GM10266 (cell line): ENCODE data around the gene TREML2.

Source experiments
- DNase-seq: peaks from one replicate; pipeline ENCODE4 v3.0.0; 2012; ENCODE audit errors: extremely low spot score
- CTCF ChIP-seq: IDR thresholded peaks from 2 replicates; pipeline ENCODE4 v1.5.1; 2012; ENCODE audit warnings: mild to moderate bottlenecking, low read depth; ENCODE audit not compliant: control insufficient read depth, insufficient read depth; ENCODE audit errors: missing control alignments

Gene TREML2

GRCh38 chr6:41232667-41233066 lies 31.7 kb upstream of the TREML2 start:
- TF ChIP-seq CTCF = no peak
- no peak for DNase-seq

- no peak for TF ChIP-seq CTCF
- no peak for DNase-seq
Observed at GRCh38 chr6:41231246-41231645, 30.3 kb upstream of the TREML2 start.

GRCh38 chr6:41229721-41230120 lies 28.8 kb upstream of the TREML2 start:
- DNase-seq = no peak
- TF ChIP-seq CTCF = no peak

- no peak for DNase-seq
- TF ChIP-seq CTCF = no peak
Observed at GRCh38 chr6:41228616-41229015, 27.7 kb upstream of the TREML2 start.

GRCh38 chr6:41228096-41228495 lies 27.1 kb upstream of the TREML2 start, which contains the start of gene TREML4:
Gene TREML4, plus strand, starts transcription at chr6:41228349. Its CDS starts 79 bp downstream, at chr6:41228428.
- no peak for TF ChIP-seq CTCF
- no peak for DNase-seq

- no peak for TF ChIP-seq CTCF
- DNase-seq = no peak
Observed at GRCh38 chr6:41226752-41227151, 25.8 kb upstream of the TREML2 start.

- no peak for DNase-seq
- TF ChIP-seq CTCF = no peak
Observed at GRCh38 chr6:41224800-41225199, 23.9 kb upstream of the TREML2 start.
